ENCODE measurements around the gene PCSK6. TPM values are rescaled to one million over a fixed set of nuclear protein-coding genes. Genes with fewer than 3 reads are reported as not detected.
"Not testable (repeated sequence)": the region's sequence is repeated elsewhere in the genome, so short reads cannot be mapped to it uniquely, and the experiment has no call there.

Gene PCSK6
- total and polyA plus RNA-seq, 7 donors: 8.3 to 32.7 (median 13.3) TPM

DNA sequence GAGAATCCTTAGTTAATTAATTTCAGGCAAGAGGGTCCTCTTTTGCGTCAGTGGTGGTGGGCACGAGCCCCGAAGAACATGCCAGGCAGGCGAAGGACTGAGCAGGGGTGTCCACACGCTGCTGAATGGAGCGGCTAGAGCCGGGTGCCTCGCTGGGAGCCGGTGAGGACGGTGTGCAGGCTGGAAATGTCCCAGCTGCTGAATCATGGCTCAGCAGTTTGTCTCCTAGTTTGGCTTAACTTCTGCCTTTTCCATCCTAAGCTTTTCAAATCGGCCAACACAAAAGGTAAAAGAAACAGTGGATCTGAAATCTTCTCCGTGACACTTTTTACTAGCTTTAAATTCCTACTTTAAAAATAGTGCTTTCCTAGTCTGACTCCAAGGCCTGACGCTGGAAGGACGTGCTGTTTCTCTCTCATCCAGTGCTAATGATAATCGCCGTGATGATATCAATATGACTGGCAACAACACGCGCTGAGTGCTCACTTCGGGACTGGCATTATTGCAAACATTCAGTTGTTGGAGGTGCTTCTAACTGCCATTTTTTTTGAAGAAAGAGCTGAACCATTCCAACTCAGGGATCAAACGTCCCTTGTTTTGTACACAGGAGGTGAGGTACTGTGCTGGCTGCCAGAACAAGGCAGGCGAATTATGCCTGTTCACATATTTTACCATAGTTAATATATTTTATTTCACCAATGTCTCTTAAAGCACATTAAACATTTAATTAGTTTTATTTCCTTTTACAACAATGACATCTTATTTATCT lies 19.8 kb downstream of the PCSK6 start:
- Histone ChIP-seq H3K4me1 (peaks cover 12% of the 10 kb centered on the region), H3K9me3 (peaks cover 3% of the 10 kb centered on the region), H3K4me3 (peak overlapping the region; percentile 45), H3K27ac (peak overlapping the region; percentile 79), H3K27me3 (ENCODE audit: insufficient read depth in 3 of 3, low read length in 2 of 3) (no peaks in the 10 kb centered on the region), H3K36me3 (ENCODE audit: insufficient read depth in 1 of 2, low read depth in 1 of 2) (no peaks in the 10 kb centered on the region)
- intact Hi-C loops (cut with DNase I): no loop called here
- TF ChIP-seq, protein P1, sequence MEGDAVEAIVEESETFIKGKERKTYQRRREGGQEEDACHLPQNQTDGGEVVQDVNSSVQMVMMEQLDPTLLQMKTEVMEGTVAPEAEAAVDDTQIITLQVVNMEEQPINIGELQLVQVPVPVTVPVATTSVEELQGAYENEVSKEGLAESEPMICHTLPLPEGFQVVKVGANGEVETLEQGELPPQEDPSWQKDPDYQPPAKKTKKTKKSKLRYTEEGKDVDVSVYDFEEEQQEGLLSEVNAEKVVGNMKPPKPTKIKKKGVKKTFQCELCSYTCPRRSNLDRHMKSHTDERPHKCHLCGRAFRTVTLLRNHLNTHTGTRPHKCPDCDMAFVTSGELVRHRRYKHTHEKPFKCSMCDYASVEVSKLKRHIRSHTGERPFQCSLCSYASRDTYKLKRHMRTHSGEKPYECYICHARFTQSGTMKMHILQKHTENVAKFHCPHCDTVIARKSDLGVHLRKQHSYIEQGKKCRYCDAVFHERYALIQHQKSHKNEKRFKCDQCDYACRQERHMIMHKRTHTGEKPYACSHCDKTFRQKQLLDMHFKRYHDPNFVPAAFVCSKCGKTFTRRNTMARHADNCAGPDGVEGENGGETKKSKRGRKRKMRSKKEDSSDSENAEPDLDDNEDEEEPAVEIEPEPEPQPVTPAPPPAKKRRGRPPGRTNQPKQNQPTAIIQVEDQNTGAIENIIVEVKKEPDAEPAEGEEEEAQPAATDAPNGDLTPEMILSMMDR (IDR thresholded peaks at IDR 0.05): no peak
- 43 to 71% (median 47%) methylated on average over 21 of the region's 21 CpGs for WGBS, 3 donors
- ATAC-seq (peak; percentile 79 to 90 (median 80)), DNase-seq (no peak)

DNA sequence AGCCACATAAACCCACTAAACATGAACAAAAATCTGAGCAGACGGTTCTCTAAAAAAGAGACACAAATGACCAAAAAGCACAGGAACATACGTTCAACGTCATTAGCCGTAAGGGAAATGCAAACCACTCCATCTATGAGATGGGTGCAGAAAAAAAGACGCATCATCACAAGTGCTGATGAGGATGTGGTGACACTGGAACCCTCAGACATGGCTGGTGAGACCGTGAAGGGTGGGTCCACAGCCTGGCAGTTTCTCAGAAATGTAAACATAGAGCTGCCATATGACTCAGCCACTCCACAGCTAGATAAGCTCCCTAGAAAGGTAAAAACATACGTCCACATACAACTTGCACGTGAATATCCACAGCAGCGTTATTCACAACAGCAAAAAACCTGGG lies 23.3 kb downstream of the PCSK6 start:
- no peaks in the 10 kb centered on the region for H3K27me3 ChIP-seq (ENCODE audit: insufficient read depth in 3 of 3, low read length in 2 of 3)
- H3K27ac ChIP-seq: no peak overlapping the region
- DNase-seq: no peak
- TF ChIP-seq, protein P1 (IDR thresholded peaks at IDR 0.05): no peak
- WGBS, 3 donors: 92 to 95% (median 94%) methylated on average over 9 of the region's 9 CpGs
- intact Hi-C loops (cut with DNase I): no loop called here
- H3K9me3 ChIP-seq: peaks cover 3% of the 10 kb centered on the region
- no peak for ATAC-seq
- no peak overlapping the region for H3K4me3 ChIP-seq
- peaks cover 12% of the 10 kb centered on the region for H3K4me1 ChIP-seq
- H3K36me3 ChIP-seq (ENCODE audit: insufficient read depth in 1 of 2, low read depth in 1 of 2): no peaks in the 10 kb centered on the region

DNA sequence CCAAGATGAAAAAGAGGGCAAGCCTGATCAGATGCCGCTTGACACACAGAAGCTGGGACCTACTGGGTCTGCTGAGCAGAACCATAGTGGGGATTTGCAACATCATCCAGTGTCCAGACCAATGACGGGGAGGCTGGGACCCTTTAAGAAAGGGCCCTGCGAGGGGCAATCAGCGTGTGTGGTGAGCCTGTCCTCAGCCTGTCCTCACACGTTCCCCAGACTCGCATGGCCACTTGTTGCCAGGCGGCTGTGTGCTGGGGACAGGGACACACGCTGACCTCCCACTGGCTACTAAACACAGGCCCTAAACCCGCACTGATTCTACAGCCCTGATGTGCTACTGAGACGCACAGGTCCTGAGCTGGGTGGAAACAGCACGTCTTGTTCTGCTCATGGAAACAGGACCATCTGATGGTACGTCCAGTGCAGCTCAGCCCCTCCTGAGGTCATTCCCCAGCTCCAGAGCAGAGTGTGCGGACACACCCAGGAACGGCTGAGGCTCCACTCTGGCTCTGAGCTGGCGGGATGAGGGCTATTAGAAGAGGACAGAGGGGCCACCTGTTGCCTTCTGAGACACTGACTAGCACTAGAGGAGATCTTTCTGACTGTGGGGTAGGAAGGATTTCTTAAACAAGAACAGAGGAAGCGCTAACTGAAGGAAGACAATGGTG lies 24.4 kb downstream of the PCSK6 start:
- no peak for DNase-seq
- H3K27ac ChIP-seq: no peak overlapping the region
- H3K27me3 ChIP-seq (ENCODE audit: insufficient read depth in 3 of 3, low read length in 2 of 3): no peaks in the 10 kb centered on the region
- intact Hi-C loops (cut with DNase I): no loop called here
- H3K4me1 ChIP-seq: peaks cover 9% of the 10 kb centered on the region
- peaks cover 3% of the 10 kb centered on the region for H3K9me3 ChIP-seq
- ATAC-seq: no peak
- TF ChIP-seq, protein P1 (IDR thresholded peaks at IDR 0.05): no peak
- no peak overlapping the region for H3K4me3 ChIP-seq
- no peaks in the 10 kb centered on the region for H3K36me3 ChIP-seq (ENCODE audit: insufficient read depth in 1 of 2, low read depth in 1 of 2)
- WGBS, 3 donors: 82 to 85% (median 83%) methylated on average over 16 of the region's 16 CpGs

DNA sequence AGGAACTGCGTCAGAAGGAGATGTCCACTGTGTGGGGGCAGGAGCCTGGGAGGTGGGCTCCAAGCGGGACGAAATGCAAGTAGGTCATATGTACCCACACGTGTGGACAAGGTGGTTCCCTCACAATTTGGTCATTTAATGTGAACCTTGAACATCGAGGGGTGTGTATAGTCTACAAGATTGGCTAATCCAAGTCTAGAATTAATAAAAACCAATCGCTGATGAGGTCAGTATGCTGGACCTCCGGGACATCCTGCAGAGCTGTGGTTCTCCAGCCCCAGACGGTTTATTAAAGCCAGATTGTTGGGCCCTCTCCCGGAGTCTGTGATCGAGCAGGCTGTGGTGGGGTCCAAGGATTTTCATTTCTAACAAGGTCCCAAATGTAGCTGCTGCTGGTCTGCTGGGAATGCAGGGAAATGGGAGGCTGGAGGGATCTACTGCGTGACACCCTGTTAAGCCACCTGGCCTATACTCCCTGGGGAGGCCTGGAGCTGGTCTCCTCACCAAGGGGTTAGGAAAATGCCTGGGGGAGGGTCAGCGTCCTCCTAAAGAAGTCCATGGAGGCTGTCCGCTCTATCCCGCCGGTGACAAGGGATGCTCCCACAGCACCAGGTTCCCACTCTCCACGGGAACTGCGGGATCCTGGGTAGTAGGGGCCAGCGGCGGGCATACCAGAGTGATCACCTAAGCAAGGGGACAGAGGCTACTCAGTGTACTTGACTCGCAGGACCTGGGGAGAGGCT lies 25.1 kb downstream of the PCSK6 start:
- ATAC-seq (no peak), DNase-seq (no peak)
- peaks cover 3% of the 10 kb centered on the region for H3K9me3 ChIP-seq
- TF ChIP-seq, protein P1 (IDR thresholded peaks at IDR 0.05): no peak
- H3K4me3 ChIP-seq: no peak overlapping the region
- H3K27ac ChIP-seq: no peak overlapping the region
- peaks cover 3% of the 10 kb centered on the region for H3K4me1 ChIP-seq
- 83 to 85% (median 84%) methylated on average over 20 of the region's 20 CpGs for WGBS, 3 donors
- H3K36me3 ChIP-seq (ENCODE audit: insufficient read depth in 1 of 2, low read depth in 1 of 2): no peaks in the 10 kb centered on the region
- no peaks in the 10 kb centered on the region for H3K27me3 ChIP-seq (ENCODE audit: insufficient read depth in 3 of 3, low read length in 2 of 3)
- intact Hi-C loops (cut with DNase I): no loop called here

DNA sequence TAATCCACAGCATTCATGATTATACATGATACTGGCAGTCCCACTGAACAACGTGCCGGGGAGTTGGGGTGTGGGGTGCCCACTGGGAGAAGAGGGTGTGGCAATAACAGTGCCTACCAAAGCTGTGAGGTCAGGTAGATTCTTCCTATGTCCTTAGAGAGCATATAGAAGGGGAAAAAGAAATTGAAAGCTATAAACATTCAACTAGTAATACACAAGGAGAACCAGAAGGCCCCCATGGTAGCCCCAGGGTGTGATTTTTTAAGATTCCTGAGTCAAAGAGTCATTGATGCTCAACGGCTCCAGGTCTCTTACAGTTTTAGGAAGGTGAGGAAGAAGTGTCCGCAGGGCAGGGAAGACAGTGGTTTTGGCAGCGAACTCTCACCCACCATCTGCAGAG lies 25.8 kb downstream of the PCSK6 start:
- H3K4me1 ChIP-seq; DNase-seq; intact Hi-C loops (cut with DNase I); H3K27me3 ChIP-seq (ENCODE audit: insufficient read depth in 3 of 3, low read length in 2 of 3); H3K27ac ChIP-seq; H3K36me3 ChIP-seq (ENCODE audit: insufficient read depth in 1 of 2, low read depth in 1 of 2); ATAC-seq; H3K4me3 ChIP-seq; H3K9me3 ChIP-seq: not testable (repeated sequence)
- WGBS, 3 donors: 84 to 92% (median 89%) methylated on average over 4 to 5 of the region's 5 CpGs
